Measurements from ENCODE around the gene RARA. TPM values are rescaled to one million over a fixed set of nuclear protein-coding genes. Genes with fewer than 3 reads are reported as not detected.
A peak's percentile ranks its signal among the peaks of the same experiment; 100 is the strongest.

Gene RARA
- total RNA-seq, 1 experiment from 2014 or later = 25.4 TPM

DNA sequence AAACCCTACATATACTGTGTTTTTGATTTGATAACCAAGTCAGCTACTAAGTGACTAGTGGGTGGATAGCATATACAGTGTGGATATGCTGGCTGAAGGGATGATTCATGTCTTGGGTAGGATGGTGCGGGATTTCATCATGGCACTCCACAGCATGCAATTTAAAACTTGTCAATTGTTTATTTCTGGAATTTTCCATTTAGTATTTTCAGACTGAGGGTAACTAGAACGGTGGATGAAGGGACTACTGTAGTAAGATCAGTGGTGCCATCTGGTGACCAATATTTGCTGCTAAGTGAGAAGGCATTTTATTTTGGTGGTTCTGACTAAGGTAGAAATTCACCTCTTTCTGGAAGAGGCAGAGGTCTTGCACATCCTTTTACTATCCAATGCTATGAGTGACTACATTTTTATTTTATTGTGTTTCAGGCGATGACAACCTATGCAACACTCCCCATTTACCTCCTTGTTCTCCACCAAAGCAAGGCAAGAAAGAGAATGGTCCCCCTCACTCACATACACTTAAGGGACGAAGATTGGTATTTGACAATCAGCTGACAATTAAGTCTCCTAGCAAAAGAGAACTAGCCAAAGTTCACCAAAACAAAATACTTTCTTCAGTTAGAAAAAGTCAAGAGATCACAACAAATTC is 18.2 kb upstream of the RARA start:
- POLR2A ChIA-PET (ENCODE audit: low non-redundant PET) = no interaction called here
- H3K36me3 ChIP-seq (ENCODE audit: insufficient read depth, low read length, poor library complexity, severe bottlenecking) = peaks cover 45% of the 10 kb centered on the region
- CTCF ChIA-PET = interaction anchor here (0.6 kb wide), 1 partner anchor 91 kb away, joined by 4 read pairs; no protein-coding TSS in a partner anchor
- DNase-seq (ENCODE audit: low spot score) = peak; percentile 64
- no peaks in the 10 kb centered on the region for H3K27me3 ChIP-seq (replicated peaks; ENCODE audit: insufficient read depth, low read depth, low read length, poor library complexity)
- intact Hi-C loops (cut with micrococcal nuclease; ENCODE audit: unreplicated experiment) = loop anchor here (5.0 to 10.0 kb wide), 2 partner anchors 178 to 276 kb away; partner anchors contain the start of gene CSF3
- no TSS peak for BruUV-seq (replicated peaks)
- H3K4me1 ChIP-seq (ENCODE audit: insufficient read depth, low read length, poor library complexity, severe bottlenecking) = peaks cover 6% of the 10 kb centered on the region
- no peak overlapping the region for H3K27ac ChIP-seq (ENCODE audit: low read depth, low read length, poor library complexity, severe bottlenecking)
- TF ChIP-seq, protein P1, sequence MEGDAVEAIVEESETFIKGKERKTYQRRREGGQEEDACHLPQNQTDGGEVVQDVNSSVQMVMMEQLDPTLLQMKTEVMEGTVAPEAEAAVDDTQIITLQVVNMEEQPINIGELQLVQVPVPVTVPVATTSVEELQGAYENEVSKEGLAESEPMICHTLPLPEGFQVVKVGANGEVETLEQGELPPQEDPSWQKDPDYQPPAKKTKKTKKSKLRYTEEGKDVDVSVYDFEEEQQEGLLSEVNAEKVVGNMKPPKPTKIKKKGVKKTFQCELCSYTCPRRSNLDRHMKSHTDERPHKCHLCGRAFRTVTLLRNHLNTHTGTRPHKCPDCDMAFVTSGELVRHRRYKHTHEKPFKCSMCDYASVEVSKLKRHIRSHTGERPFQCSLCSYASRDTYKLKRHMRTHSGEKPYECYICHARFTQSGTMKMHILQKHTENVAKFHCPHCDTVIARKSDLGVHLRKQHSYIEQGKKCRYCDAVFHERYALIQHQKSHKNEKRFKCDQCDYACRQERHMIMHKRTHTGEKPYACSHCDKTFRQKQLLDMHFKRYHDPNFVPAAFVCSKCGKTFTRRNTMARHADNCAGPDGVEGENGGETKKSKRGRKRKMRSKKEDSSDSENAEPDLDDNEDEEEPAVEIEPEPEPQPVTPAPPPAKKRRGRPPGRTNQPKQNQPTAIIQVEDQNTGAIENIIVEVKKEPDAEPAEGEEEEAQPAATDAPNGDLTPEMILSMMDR (conservative IDR thresholded peaks at IDR 0.05; ENCODE audit: low read depth, low read length) = peak; percentile 51
- TF ChIP-seq EZH2 (IDR thresholded peaks at IDR 0.05; ENCODE audit: borderline replicate concordance, low read depth, low read length, poor library complexity, severe bottlenecking) = no peak
- no peak overlapping the region for H3K4me3 ChIP-seq (ENCODE audit: low read depth, low read length, poor library complexity, severe bottlenecking)
- no peaks in the 10 kb centered on the region for H3K9me3 ChIP-seq (ENCODE audit: low read depth, low read length, poor library complexity, severe bottlenecking)

DNA sequence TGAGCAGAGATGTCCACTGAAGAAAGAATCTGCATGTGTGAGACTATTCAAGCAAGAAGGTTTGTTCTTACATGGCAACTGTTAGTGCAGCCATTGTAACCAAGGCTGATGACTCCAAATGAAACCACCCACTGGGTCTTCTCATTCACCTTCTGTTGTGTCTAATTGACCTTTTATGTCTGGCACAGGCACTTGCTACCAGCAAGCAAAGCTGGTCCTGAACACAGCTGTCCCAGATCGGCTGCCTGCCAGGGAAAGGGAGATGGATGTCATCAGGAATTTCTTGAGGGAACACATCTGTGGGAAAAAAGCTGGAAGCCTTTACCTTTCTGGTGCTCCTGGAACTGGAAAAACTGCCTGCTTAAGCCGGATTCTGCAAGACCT is 17.7 kb upstream of the RARA start:
- H3K36me3 ChIP-seq (ENCODE audit: insufficient read depth, low read length, poor library complexity, severe bottlenecking) = peaks cover 50% of the 10 kb centered on the region
- BruUV-seq (replicated peaks) = no TSS peak
- no peak overlapping the region for H3K4me3 ChIP-seq (ENCODE audit: low read depth, low read length, poor library complexity, severe bottlenecking)
- H3K27me3 ChIP-seq (replicated peaks; ENCODE audit: insufficient read depth, low read depth, low read length, poor library complexity) = no peaks in the 10 kb centered on the region
- intact Hi-C loops (cut with micrococcal nuclease; ENCODE audit: unreplicated experiment) = loop anchor here (5.0 to 10.0 kb wide), 2 partner anchors 179 to 276 kb away; partner anchors contain the start of gene CSF3
- POLR2A ChIA-PET (ENCODE audit: low non-redundant PET) = no interaction called here
- no peaks in the 10 kb centered on the region for H3K9me3 ChIP-seq (ENCODE audit: low read depth, low read length, poor library complexity, severe bottlenecking)
- CTCF ChIA-PET = no interaction called here
- TF ChIP-seq, protein P1 (conservative IDR thresholded peaks at IDR 0.05; ENCODE audit: low read depth, low read length) = no peak
- TF ChIP-seq EZH2 (IDR thresholded peaks at IDR 0.05; ENCODE audit: borderline replicate concordance, low read depth, low read length, poor library complexity, severe bottlenecking) = no peak
- peaks cover 6% of the 10 kb centered on the region for H3K4me1 ChIP-seq (ENCODE audit: insufficient read depth, low read length, poor library complexity, severe bottlenecking)
- DNase-seq (ENCODE audit: low spot score) = no peak
- no peak overlapping the region for H3K27ac ChIP-seq (ENCODE audit: low read depth, low read length, poor library complexity, severe bottlenecking)

DNA sequence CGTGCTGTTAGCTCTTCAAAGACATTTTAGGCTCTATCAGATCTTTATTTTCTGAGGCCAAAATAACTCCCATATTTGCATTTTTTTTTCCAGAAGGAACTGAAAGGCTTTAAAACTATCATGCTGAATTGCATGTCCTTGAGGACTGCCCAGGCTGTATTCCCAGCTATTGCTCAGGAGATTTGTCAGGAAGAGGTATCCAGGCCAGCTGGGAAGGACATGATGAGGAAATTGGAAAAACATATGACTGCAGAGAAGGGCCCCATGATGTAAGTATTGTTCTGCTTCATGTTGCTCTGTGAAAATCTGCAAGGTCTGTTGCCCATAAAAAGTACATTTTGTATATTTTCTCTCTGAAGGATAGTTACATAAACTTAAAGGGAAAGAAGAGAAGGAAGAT is 15.6 kb upstream of the RARA start:
- CTCF ChIA-PET = interaction anchor here (0.6 kb wide), 2 partner anchors 58 to 94 kb away, joined by 4 to 12 read pairs; no protein-coding TSS in a partner anchor
- H3K27me3 ChIP-seq (replicated peaks; ENCODE audit: insufficient read depth, low read depth, low read length, poor library complexity) = no peaks in the 10 kb centered on the region
- no peak for TF ChIP-seq EZH2 (IDR thresholded peaks at IDR 0.05; ENCODE audit: borderline replicate concordance, low read depth, low read length, poor library complexity, severe bottlenecking)
- TF ChIP-seq, protein P1 (conservative IDR thresholded peaks at IDR 0.05; ENCODE audit: low read depth, low read length) = no peak
- no peak overlapping the region for H3K4me3 ChIP-seq (ENCODE audit: low read depth, low read length, poor library complexity, severe bottlenecking)
- no TSS peak for BruUV-seq (replicated peaks)
- H3K36me3 ChIP-seq (ENCODE audit: insufficient read depth, low read length, poor library complexity, severe bottlenecking) = peaks cover 61% of the 10 kb centered on the region
- no peak for DNase-seq (ENCODE audit: low spot score)
- no peak overlapping the region for H3K27ac ChIP-seq (ENCODE audit: low read depth, low read length, poor library complexity, severe bottlenecking)
- POLR2A ChIA-PET (ENCODE audit: low non-redundant PET) = no interaction called here
- no peaks in the 10 kb centered on the region for H3K9me3 ChIP-seq (ENCODE audit: low read depth, low read length, poor library complexity, severe bottlenecking)
- peaks cover 6% of the 10 kb centered on the region for H3K4me1 ChIP-seq (ENCODE audit: insufficient read depth, low read length, poor library complexity, severe bottlenecking)
- intact Hi-C loops (cut with micrococcal nuclease; ENCODE audit: unreplicated experiment) = loop anchor here (5.0 to 10.0 kb wide), 2 partner anchors 181 to 279 kb away; partner anchors contain the start of gene CSF3

Measured in A673 (cell line).